Left hindlimb (tissue), 1 donor: ENCODE measurements around the gene KLRC2.
"Not testable (repeated sequence)": the region's sequence is repeated elsewhere in the genome, so short reads cannot be mapped to it uniquely, and the experiment has no call there.

Source experiments
- DNase-seq: peaks from one replicate; pipeline ENCODE4 v3.0.0-alpha.2; 2018

The KLRC2 gene

GRCh38 chr12:10435816-10436215, at the start of gene KLRC2:
TSS of gene KLRC2 (minus strand) at chr12:10436010. CDS start at chr12:10435986, 24 bp downstream.
- DNase-seq = not testable (repeated sequence)

GRCh38 chr12:10481901-10482300, 46.1 kb upstream of the KLRC2 start:
- DNase-seq = not testable (repeated sequence)

- not testable (repeated sequence) for DNase-seq
These were observed 37.0 kb upstream of the KLRC2 start for GRCh38 chr12:10472808-10473207.

- DNase-seq = no peak
These were observed 33.9 kb upstream of the KLRC2 start for GRCh38 chr12:10469701-10470100.

- no peak for DNase-seq
These were observed 30.5 kb upstream of the KLRC2 start for GRCh38 chr12:10466311-10466710.

GRCh38 chr12:10457760-10458159, 21.9 kb upstream of the KLRC2 start:
- no peak for DNase-seq

GRCh38 chr12:10456856-10457255, 21.0 kb upstream of the KLRC2 start:
- no peak for DNase-seq

GRCh38 chr12:10455766-10456165, 20.0 kb upstream of the KLRC2 start:
- DNase-seq = no peak

- no peak for DNase-seq
These were observed 18.7 kb upstream of the KLRC2 start for GRCh38 chr12:10454531-10454930.

GRCh38 chr12:10453156-10453555, 17.3 kb upstream of the KLRC2 start, which contains the start of gene KLRC1:
TSS of gene KLRC1 (minus strand) at chr12:10453377. CDS start at chr12:10451156, 2,221 bp downstream.
- DNase-seq = no peak

GRCh38 chr12:10448236-10448635, 12.4 kb upstream of the KLRC2 start:
- no peak for DNase-seq

- DNase-seq = not testable (repeated sequence)
These were observed 10.2 kb upstream of the KLRC2 start for GRCh38 chr12:10446052-10446451.

- DNase-seq = not testable (repeated sequence)
These were observed 5.3 kb upstream of the KLRC2 start for GRCh38 chr12:10441144-10441543.

GRCh38 chr12:10439608-10440274, 3.9 kb upstream of the KLRC2 start:
- DNase-seq = not testable (repeated sequence)

GRCh38 chr12:10437601-10438000, 1.8 kb upstream of the KLRC2 start:
- DNase-seq = not testable (repeated sequence)

GRCh38 chr12:10430623-10431022, 5.2 kb downstream of the KLRC2 start:
- DNase-seq = not testable (repeated sequence)

GRCh38 chr12:10425938-10426337, 9.9 kb downstream of the KLRC2 start:
- DNase-seq = not testable (repeated sequence)

GRCh38 chr12:10424260-10424899, 11.4 kb downstream of the KLRC2 start:
- DNase-seq = not testable (repeated sequence)

- not testable (repeated sequence) for DNase-seq
These were observed 13.7 kb downstream of the KLRC2 start for GRCh38 chr12:10422159-10422558.

- DNase-seq = not testable (repeated sequence)
These were observed 15.5 kb downstream of the KLRC2 start, which contains the start of gene KLRC3 for GRCh38 chr12:10420334-10420733. TSS of gene KLRC3 (minus strand) at chr12:10420595. CDS start at chr12:10420550, 45 bp downstream.

GRCh38 chr12:10409392-10409791, 26.4 kb downstream of the KLRC2 start, which contains the start of gene KLRC4:
TSS of gene KLRC4 (minus strand) at chr12:10409757. CDS start at chr12:10409575, 182 bp downstream.
- DNase-seq = no peak

GRCh38 chr12:10408842-10409241, 27.0 kb downstream of the KLRC2 start:
- no peak for DNase-seq

- peak; percentile 19 for DNase-seq
These were observed 29.1 kb downstream of the KLRC2 start for GRCh38 chr12:10406725-10407124.

GRCh38 chr12:10405294-10405693, 30.5 kb downstream of the KLRC2 start:
- no peak for DNase-seq
